Stimulated activated CD8-positive, alpha-beta memory T cell treated with anti-CD3 and anti-CD28 coated beads, Interleukin-2, amount 100 ng/mL, for 48 hours (primary cell): ENCODE results near the gene PDE9A.
"Not testable (repeated sequence)": the region's sequence is repeated elsewhere in the genome, so short reads cannot be mapped to it uniquely, and the experiment has no call there.

Experiments used
- DNase-seq, 2 donors: peaks; one replicate each; pipeline ENCODE4 v3.0.0-alpha.2; 2020; ENCODE audit warnings: low read depth in 2 of 2

PDE9A gene

DNA sequence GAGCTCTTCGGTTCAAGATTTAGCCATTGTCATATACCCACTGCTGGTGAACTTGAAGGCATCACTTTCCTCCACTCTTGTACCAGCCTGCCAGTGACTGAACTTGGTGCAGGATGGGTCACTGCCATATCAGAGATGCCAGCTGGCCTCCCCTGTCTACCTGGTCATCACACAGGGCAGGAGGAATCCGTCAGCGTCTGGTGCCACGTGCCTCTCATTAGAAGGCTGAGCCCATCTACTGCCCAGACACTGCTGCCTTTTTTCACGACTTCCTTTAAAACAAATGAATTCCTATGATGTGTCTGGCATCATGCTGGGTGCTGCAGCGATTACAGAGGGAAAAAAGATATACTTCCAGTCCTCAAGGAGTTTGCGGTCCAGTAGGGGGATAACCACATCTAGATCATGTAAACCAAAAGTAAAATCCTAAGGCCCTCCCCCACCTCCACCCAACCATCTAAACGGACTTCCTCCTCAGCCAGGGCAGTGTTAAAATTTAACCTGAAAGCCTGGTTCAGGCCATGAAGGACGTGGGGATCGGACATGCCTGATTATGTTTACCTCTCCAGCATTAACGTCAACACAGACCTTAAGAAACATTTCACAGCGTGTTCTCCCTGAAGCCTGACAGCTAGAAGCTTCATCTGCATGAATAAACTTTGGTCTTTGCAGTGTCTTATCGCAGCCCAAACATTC lies 29.2 kb upstream of the PDE9A start:
- DNase-seq, result no peak

GRCh38 chr21:42624936-42625335 lies 28.5 kb upstream of the PDE9A start:
- DNase-seq, result no peak

DNA sequence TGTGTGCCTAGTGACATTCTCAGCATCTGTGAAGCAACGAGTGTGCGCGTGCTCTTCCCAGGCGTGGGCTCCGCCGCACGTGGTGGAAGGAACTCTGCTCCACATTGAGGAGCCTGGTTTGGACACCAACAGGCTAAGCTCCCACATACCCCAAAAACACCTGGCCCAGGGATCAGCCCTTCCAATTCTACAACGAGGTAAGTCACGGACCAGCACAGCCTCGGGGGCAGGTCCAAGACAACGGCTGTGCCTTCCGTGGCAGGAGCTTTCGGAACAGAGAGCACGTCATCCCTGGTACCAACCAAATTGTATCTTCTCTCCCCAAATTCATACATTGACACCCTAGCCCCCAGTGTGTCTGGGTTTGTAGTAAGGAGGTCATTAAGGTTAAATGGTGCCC lies 27.2 kb upstream of the PDE9A start:
- DNase-seq, result no peak

GRCh38 chr21:42627527-42628289 lies 25.7 kb upstream of the PDE9A start:
- no peak for DNase-seq

- DNase-seq, result not testable (repeated sequence)
Measured at GRCh38 chr21:42628466-42629061, 24.9 kb upstream of the PDE9A start.

- DNase-seq, result no peak
Measured at GRCh38 chr21:42629933-42630589, 23.4 kb upstream of the PDE9A start.

DNA sequence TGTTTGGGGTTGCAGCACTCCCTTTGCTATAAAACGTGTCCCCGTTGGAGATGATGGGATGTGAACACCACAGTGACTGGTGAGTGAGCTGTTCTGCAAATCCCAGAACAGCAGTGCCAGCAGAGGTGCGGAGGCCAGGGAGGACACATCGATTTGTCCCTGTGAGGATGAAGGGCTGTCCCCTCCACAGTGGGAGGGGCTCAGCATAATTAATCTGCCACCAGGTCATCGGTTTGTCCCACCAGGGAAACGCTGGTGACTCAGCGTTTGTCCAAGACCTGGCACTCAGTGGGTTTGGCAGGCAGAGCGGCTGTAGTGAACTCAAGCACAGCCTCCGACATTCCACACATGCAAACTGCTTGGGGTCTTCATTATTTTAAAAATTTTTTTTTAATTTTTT lies 22.8 kb upstream of the PDE9A start:
- DNase-seq, result no peak

GRCh38 chr21:42631142-42631541 lies 22.3 kb upstream of the PDE9A start:
- DNase-seq, result no peak

GRCh38 chr21:42632336-42632751 lies 21.1 kb upstream of the PDE9A start:
- no peak for DNase-seq

GRCh38 chr21:42632771-42633690 lies 20.4 kb upstream of the PDE9A start:
- no peak for DNase-seq

GRCh38 chr21:42633858-42634257 lies 19.6 kb upstream of the PDE9A start:
- no peak for DNase-seq

DNA sequence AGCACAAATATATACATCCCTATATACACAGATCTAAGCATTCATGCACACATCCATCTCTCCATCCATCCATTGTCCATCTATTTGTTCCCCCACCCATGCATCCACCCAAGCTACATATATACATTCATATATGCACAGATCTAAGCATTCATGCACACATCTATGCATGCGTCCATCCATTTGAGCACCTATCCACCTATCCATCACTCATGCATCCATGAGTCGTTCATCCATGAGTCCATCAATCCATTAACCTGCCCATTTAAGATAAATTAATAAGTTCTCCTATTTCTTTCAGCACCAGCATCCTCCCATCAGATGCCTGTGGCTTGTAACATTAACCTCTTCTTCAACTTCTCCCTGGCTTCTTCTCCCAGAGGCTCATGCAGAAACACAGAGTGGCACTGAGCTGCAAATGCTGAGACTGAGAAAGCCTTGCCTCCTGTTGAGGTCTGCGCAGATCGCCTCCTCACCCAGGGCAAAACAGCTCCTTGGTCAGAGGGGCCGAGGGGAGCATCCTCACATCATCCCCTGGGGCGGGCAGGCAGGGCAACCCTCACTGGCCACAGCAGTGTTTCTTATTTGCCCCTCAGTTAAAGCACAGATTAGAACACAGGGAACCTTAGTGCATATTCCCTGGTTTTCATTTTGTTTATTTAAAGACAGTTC lies 17.4 kb upstream of the PDE9A start:
- no peak for DNase-seq

DNA sequence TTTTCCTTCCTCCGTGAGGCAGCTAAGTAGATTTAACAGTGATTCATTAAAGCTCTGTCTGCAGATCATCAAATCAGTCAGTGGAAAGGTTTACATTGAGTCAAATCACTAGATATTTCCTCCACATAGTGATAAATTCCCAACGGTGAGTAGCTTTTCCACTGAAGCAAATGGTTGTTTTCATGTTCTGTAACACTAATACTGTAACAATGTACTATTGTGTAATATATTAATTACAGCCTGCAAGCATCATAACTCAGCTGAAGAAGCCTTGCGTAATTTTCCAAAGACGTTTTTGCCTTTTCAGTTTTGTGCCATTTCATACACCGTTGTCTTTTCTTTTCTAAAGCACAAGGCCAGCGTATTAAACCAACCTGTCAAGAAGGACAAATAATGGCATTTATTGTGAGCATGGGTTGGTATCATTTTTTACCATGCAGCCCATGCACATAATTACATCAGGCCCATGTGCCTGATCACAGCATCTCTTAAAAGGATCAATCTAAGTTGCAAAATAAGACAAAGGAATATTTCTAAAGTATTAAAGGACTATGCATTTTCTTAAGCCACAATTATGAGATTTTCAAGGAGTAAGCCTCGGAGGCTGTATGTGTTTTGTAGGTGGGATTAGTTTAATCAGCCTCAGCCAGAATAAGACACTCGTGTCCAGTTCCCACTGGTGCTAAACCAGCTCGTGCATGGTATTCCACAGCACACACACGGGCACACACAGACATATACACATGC lies 16.7 kb upstream of the PDE9A start:
- DNase-seq, result no peak

- no peak for DNase-seq
Measured at GRCh38 chr21:42637267-42638041, 16.0 kb upstream of the PDE9A start.

- DNase-seq, result no peak
Measured at GRCh38 chr21:42638266-42638863, 15.1 kb upstream of the PDE9A start.

GRCh38 chr21:42639646-42640152 lies 13.7 kb upstream of the PDE9A start:
- no peak for DNase-seq

- DNase-seq, result no peak
Measured at GRCh38 chr21:42640486-42640885, 12.9 kb upstream of the PDE9A start.

GRCh38 chr21:42641311-42642218 lies 11.9 kb upstream of the PDE9A start:
- no peak for DNase-seq
